Non-pigmented ciliary epithelial cell (primary cell): Measurements from ENCODE around the gene NUP37.

Experiments
- DNase-seq: peaks from one replicate; pipeline ENCODE4 v3.0.0-alpha.2; 2010; ENCODE audit warnings: low read depth

The NUP37 gene

GRCh38 chr12:102026728-102027127, 93.2 kb downstream of the NUP37 start:
- no peak for DNase-seq

- no peak for DNase-seq
These were observed 95.1 kb downstream of the NUP37 start for GRCh38 chr12:102024765-102025164.

- peak; percentile 8 for DNase-seq
These were observed 96.5 kb downstream of the NUP37 start for GRCh38 chr12:102023343-102023930.
